ENCODE data around the gene EXOC3L4.
A peak's percentile ranks its signal among the peaks of the same experiment; 100 is the strongest.

The EXOC3L4 gene

DNA sequence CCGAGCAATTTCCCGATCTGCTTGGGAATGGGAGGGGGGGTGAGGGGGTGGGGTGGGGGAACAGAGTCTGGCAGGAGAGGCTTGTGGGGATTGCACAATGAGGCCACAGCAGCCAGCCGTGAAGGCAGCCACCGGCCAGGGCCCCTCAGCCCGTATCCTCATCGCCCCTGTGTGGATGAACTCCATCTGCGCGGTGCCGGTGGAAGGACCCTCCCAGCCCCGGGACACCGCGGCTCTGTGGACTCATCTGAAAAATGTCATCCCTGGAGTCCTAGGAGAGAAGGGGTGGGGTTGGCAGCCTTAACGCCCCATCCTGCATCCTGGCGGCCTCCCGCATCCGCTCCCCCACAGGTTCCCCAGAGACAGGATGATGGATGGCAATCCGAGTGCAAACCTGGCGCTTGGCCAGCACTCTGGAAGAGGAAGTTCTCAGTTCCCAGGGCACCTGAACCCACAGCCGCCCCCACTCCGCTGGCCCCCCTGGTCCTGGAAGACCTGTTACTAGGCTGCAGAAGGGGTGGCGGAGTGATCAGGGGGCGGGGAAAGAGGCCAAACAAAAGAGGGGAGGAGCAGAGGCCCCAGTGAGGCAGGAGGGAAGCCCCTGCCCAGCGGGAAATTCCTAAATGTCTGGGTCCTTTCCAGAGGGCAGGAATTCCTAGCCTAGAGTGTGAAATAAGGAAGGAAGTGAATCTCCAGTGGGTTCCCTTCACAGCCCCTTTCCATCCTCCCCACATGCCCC, 27.5 kb downstream of the EXOC3L4 start:
- peak overlapping the region in 1 of 2 experiments; percentile 91 for H3K4me3 ChIP-seq (ENCODE audit: insufficient read depth in 1 of 2, low read depth in 1 of 2, low read length in 2 of 2)
- peak overlapping the region; percentile 96 to 98 for H3K18ac ChIP-seq (ENCODE audit: low read depth in 1 of 2, low read length in 2 of 2)
- peak overlapping the region; percentile 99 for H4K8ac ChIP-seq (ENCODE audit: low read length)
- H3K14ac ChIP-seq (ENCODE audit: low read length in 2 of 2): no peak overlapping the region
- H3K4me2 ChIP-seq (ENCODE audit: low read length, poor library complexity, severe bottlenecking): peak overlapping the region; percentile 47
- no peak overlapping the region for H2BK5ac ChIP-seq (ENCODE audit: low read depth, low read length, poor library complexity, severe bottlenecking)
- H3K79me1 ChIP-seq (replicated peaks; ENCODE audit: low read length, poor library complexity, severe bottlenecking): peaks cover 5% of the 10 kb centered on the region
- no peaks in the 10 kb centered on the region for H3K9me3 ChIP-seq (ENCODE audit: control insufficient read depth, low read length)
- no peak overlapping the region for H2AK5ac ChIP-seq (ENCODE audit: low read length, severe bottlenecking)
- no peak overlapping the region for H2AFZ ChIP-seq (ENCODE audit: low read depth, low read length)
- H2BK120ac ChIP-seq (ENCODE audit: low read depth, low read length): peak overlapping the region; percentile 98
- peak overlapping the region; percentile 97 for H4K91ac ChIP-seq (ENCODE audit: low read length)
- H3K9ac ChIP-seq (ENCODE audit: low read length): peak overlapping the region; percentile 73
- peak; percentile 82 for DNase-seq
- no peak overlapping the region for H3K23ac ChIP-seq (ENCODE audit: low read length in 2 of 2)
- no peak overlapping the region for H2BK15ac ChIP-seq (ENCODE audit: low read depth, poor library complexity, severe bottlenecking)
- WGBS: 2% methylated on average over 15 of the region's 23 CpGs
- peaks cover 3 to 11% of the 10 kb centered on the region in 2 experiments for H3K36me3 ChIP-seq (ENCODE audit: control insufficient read depth in 1 of 2, insufficient read depth in 2 of 2, low read depth in 1 of 2, low read length in 2 of 2)
- H2BK12ac ChIP-seq (ENCODE audit: low read length in 2 of 2): peak overlapping the region; percentile 42 to 56
- peaks cover 64% of the 10 kb centered on the region for H3K4me1 ChIP-seq (ENCODE audit: control insufficient read depth, insufficient read depth, low read depth, low read length)
- peak overlapping the region; percentile 97 to 99 for H3K4ac ChIP-seq (ENCODE audit: low read depth in 1 of 2, low read length in 2 of 2)
- no peaks in the 10 kb centered on the region for H3K27me3 ChIP-seq (ENCODE audit: control insufficient read depth in 1 of 2, insufficient read depth in 1 of 2, low read length in 2 of 2)
- H3K27ac ChIP-seq (ENCODE audit: low read length, poor library complexity, severe bottlenecking): peak overlapping the region; percentile 70

- Histone ChIP-seq H3K4me1 (ENCODE audit: control insufficient read depth, insufficient read depth, low read depth, low read length) (peaks cover 69% of the 10 kb centered on the region), H3K23ac (ENCODE audit: low read length in 2 of 2) (no peak overlapping the region), H4K91ac (ENCODE audit: low read length) (peak overlapping the region; percentile 97), H2AFZ (ENCODE audit: low read depth, low read length) (peak overlapping the region; percentile 77), H3K36me3 (ENCODE audit: control insufficient read depth in 1 of 2, insufficient read depth in 2 of 2, low read depth in 1 of 2, low read length in 2 of 2) (peaks cover 6 to 15% of the 10 kb centered on the region in 2 experiments), H3K79me1 (replicated peaks; ENCODE audit: low read length, poor library complexity, severe bottlenecking) (peaks cover 8% of the 10 kb centered on the region), H2BK15ac (ENCODE audit: low read depth, poor library complexity, severe bottlenecking) (peak overlapping the region; percentile 94), H3K9ac (ENCODE audit: low read length) (peak overlapping the region; percentile 73), H3K9me3 (ENCODE audit: control insufficient read depth, low read length) (no peaks in the 10 kb centered on the region), H3K4me2 (ENCODE audit: low read length, poor library complexity, severe bottlenecking) (peak overlapping the region; percentile 47), H3K27me3 (ENCODE audit: control insufficient read depth in 1 of 2, insufficient read depth in 1 of 2, low read length in 2 of 2) (no peaks in the 10 kb centered on the region), H2BK5ac (ENCODE audit: low read depth, low read length, poor library complexity, severe bottlenecking) (peak overlapping the region; percentile 81), H3K27ac (ENCODE audit: low read length, poor library complexity, severe bottlenecking) (peak overlapping the region; percentile 70), H2BK120ac (ENCODE audit: low read depth, low read length) (peak overlapping the region; percentile 98), H2BK12ac (ENCODE audit: low read length in 2 of 2) (peak overlapping the region; percentile 42 to 69), H2AK5ac (ENCODE audit: low read length, severe bottlenecking) (peak overlapping the region; percentile 37), H3K4ac (ENCODE audit: low read depth in 1 of 2, low read length in 2 of 2) (peak overlapping the region; percentile 62 to 99), H4K8ac (ENCODE audit: low read length) (peak overlapping the region; percentile 99), H3K18ac (ENCODE audit: low read depth in 1 of 2, low read length in 2 of 2) (peak overlapping the region; percentile 72 to 96), H3K14ac (ENCODE audit: low read length in 2 of 2) (peak overlapping the region in 1 of 2 experiments; percentile 85), H3K4me3 (ENCODE audit: insufficient read depth in 1 of 2, low read depth in 1 of 2, low read length in 2 of 2) (peak overlapping the region in 1 of 2 experiments; percentile 91)
- WGBS: 16% methylated on average over 15 of the region's 15 CpGs
- DNase-seq: no peak
Measured at GRCh38 chr14:103122585-103122946, 28.0 kb downstream of the EXOC3L4 start.

GRCh38 chr14:103122947-103123633, 28.6 kb downstream of the EXOC3L4 start, which contains the start of gene TNFAIP2:
Gene TNFAIP2, plus strand, starts transcription at chr14:103123461. Its CDS starts 2,997 bp downstream, at chr14:103126458.
- Histone ChIP-seq H3K4me2 (ENCODE audit: low read length, poor library complexity, severe bottlenecking) (peak within 1 kb of the TSS; percentile 60), H3K18ac (ENCODE audit: low read depth in 1 of 2, low read length in 2 of 2) (peak within 1 kb of the TSS; percentile 86 to 96), H3K9me3 (ENCODE audit: control insufficient read depth, low read length) (no peaks in the 10 kb centered on the region), H2BK5ac (ENCODE audit: low read depth, low read length, poor library complexity, severe bottlenecking) (peak within 1 kb of the TSS; percentile 81), H3K23ac (ENCODE audit: low read length in 2 of 2) (peak within 1 kb of the TSS in 1 of 2 experiments; percentile 37), H3K27ac (ENCODE audit: low read length, poor library complexity, severe bottlenecking) (peak within 1 kb of the TSS; percentile 70), H3K27me3 (ENCODE audit: control insufficient read depth in 1 of 2, insufficient read depth in 1 of 2, low read length in 2 of 2) (no peaks in the 10 kb centered on the region), H2AK5ac (ENCODE audit: low read length, severe bottlenecking) (peak within 1 kb of the TSS; percentile 37), H2BK12ac (ENCODE audit: low read length in 2 of 2) (peak within 1 kb of the TSS; percentile 46 to 69), H2BK15ac (ENCODE audit: low read depth, poor library complexity, severe bottlenecking) (peak within 1 kb of the TSS; percentile 94), H3K4me3 (ENCODE audit: insufficient read depth in 1 of 2, low read depth in 1 of 2, low read length in 2 of 2) (peak within 1 kb of the TSS; percentile 50 to 91), H3K36me3 (ENCODE audit: control insufficient read depth in 1 of 2, insufficient read depth in 2 of 2, low read depth in 1 of 2, low read length in 2 of 2) (peaks cover 12 to 21% of the 10 kb centered on the region in 2 experiments), H3K14ac (ENCODE audit: low read length in 2 of 2) (peak within 1 kb of the TSS in 1 of 2 experiments; percentile 85), H3K9ac (ENCODE audit: low read length) (peak within 1 kb of the TSS; percentile 84), H2BK120ac (ENCODE audit: low read depth, low read length) (peak within 1 kb of the TSS; percentile 98), H3K4me1 (ENCODE audit: control insufficient read depth, insufficient read depth, low read depth, low read length) (peaks cover 73% of the 10 kb centered on the region), H3K79me1 (replicated peaks; ENCODE audit: low read length, poor library complexity, severe bottlenecking) (peaks cover 11% of the 10 kb centered on the region), H4K8ac (ENCODE audit: low read length) (peak within 1 kb of the TSS; percentile 99), H4K91ac (ENCODE audit: low read length) (peak within 1 kb of the TSS; percentile 97), H2AFZ (ENCODE audit: low read depth, low read length) (peak within 1 kb of the TSS; percentile 77), H3K4ac (ENCODE audit: low read depth in 1 of 2, low read length in 2 of 2) (peak within 1 kb of the TSS; percentile 65 to 99)
- peak; percentile 63 for DNase-seq
- WGBS: 10% methylated on average over 57 of the region's 74 CpGs

Data from mesenchymal stem cell (in vitro differentiated cells and primary cell).